CD4-positive, CD25-positive, alpha-beta regulatory T cell (primary cell): ENCODE data around the gene NXN. TPM values are rescaled to one million over a fixed set of nuclear protein-coding genes. Genes with fewer than 3 reads are reported as not detected.
A peak's percentile ranks its signal among the peaks of the same experiment; 100 is the strongest.
"Not testable (repeated sequence)": the region's sequence is repeated elsewhere in the genome, so short reads cannot be mapped to it uniquely, and the experiment has no call there.

Experiments used
- ATAC-seq, 2 donors: fragments of 150-1000 bp; cut with Tn5 transposase; one replicate each; pipeline ENCODE4 v1.10.0; 2021; ENCODE audit warnings: low read depth in 2 of 2, moderate number of reproducible peaks in 2 of 2, moderate library complexity in 1 of 2
- DNase-seq, 3 donors: peaks; one replicate each; pipeline versions ENCODE4 v3.0.0 to v3.0.0-alpha.2; 2012 to 2022; ENCODE audit warnings: mixed read lengths in 1 of 3
- H3K27ac ChIP-seq: one replicate; pipeline ENCODE4 v1.7.0; 2013; ENCODE audit warnings: mild to moderate bottlenecking, low read length; ENCODE audit not compliant: insufficient read depth, poor library complexity, severe bottlenecking
- H3K27me3 ChIP-seq: one replicate; pipeline ENCODE4 v1.7.0; 2013; ENCODE audit warnings: low read length; ENCODE audit not compliant: control insufficient read depth, insufficient read depth
- H3K36me3 ChIP-seq: one replicate; pipeline ENCODE4 v1.7.0; 2013; ENCODE audit warnings: mild to moderate bottlenecking, low read length, moderate library complexity; ENCODE audit not compliant: control insufficient read depth, insufficient read depth
- H3K4me1 ChIP-seq: 2 replicates; pipeline ENCODE4 v1.7.0; 2013; ENCODE audit warnings: mild to moderate bottlenecking, low read length; ENCODE audit not compliant: insufficient read depth, control insufficient read depth, poor library complexity, severe bottlenecking
- H3K4me3 ChIP-seq: one replicate; pipeline ENCODE4 v1.7.0; 2013; ENCODE audit warnings: low read depth, mild to moderate bottlenecking, low read length, moderate library complexity
- H3K9me3 ChIP-seq, 2 experiments: 1 replicate in 1 of 2; 2 replicates in 1 of 2; pipeline ENCODE4 v1.7.0; 2013; ENCODE audit warnings: low read length in 2 of 2, mild to moderate bottlenecking in 1 of 2, moderate library complexity in 1 of 2; ENCODE audit not compliant: control insufficient read depth in 2 of 2
- H3K27ac Mint-ChIP-seq, 3 donors: one replicate each; pipeline ENCODE4 v1.8.0; 2020 to 2022; ENCODE audit warnings: mild to moderate bottlenecking in 3 of 3, mixed read lengths in 3 of 3, moderate library complexity in 2 of 3
- H3K27me3 Mint-ChIP-seq: one replicate; pipeline ENCODE4 v1.8.0; 2022; ENCODE audit warnings: mild to moderate bottlenecking, mixed read lengths
- H3K36me3 Mint-ChIP-seq: one replicate; pipeline ENCODE4 v1.8.0; 2020; ENCODE audit warnings: mixed read lengths
- H3K4me1 Mint-ChIP-seq, 4 donors: one replicate each; pipeline ENCODE4 v1.8.0; 2020 to 2022; ENCODE audit warnings: mixed read lengths in 4 of 4, mild to moderate bottlenecking in 1 of 4
- H3K4me3 Mint-ChIP-seq, 4 donors: one replicate each; pipeline ENCODE4 v1.8.0; 2020 to 2022; ENCODE audit warnings: mild to moderate bottlenecking in 4 of 4, mixed read lengths in 4 of 4, moderate library complexity in 3 of 4
- H3K9me3 Mint-ChIP-seq, 7 donors: one replicate each; pipeline ENCODE4 v1.8.0; 2020 to 2022; ENCODE audit warnings: mixed read lengths in 7 of 7, mild to moderate bottlenecking in 3 of 7, moderate library complexity in 2 of 7
- polyA plus RNA-seq, 4 donors: library from polyadenylated mRNA; unstranded; fragments of 300-500 nt; fragmentation: Illumina TruSeq; gene quantifications; one replicate each; pipeline ENCODE4 v1.2.3, GENCODE V29; 2021
- total RNA-seq: library from RNA; stranded (reverse); gene quantifications from one replicate; pipeline ENCODE4 v1.2.3, GENCODE V29; 2022

The NXN gene
- total and polyA plus RNA-seq, 5 donors from 2014 or later, result 0.44 to 0.89 (median 0.65) TPM

GRCh38 chr17:789931-790873 lies 189.4 kb downstream of the NXN start:
- DNase-seq, H3K4me1 ChIP-seq, H3K4me1 Mint-ChIP-seq, H3K27me3 Mint-ChIP-seq, H3K4me3 ChIP-seq, H3K9me3 ChIP-seq, H3K27me3 ChIP-seq, H3K4me3 Mint-ChIP-seq, H3K27ac ChIP-seq, H3K9me3 Mint-ChIP-seq, ATAC-seq: not testable (repeated sequence)
- H3K36me3 Mint-ChIP-seq, result peaks cover 41% of the 10 kb centered on the region
- H3K27ac Mint-ChIP-seq, result peak overlapping the region in 1 of 3 donors; percentile 14
- peaks cover 60% of the 10 kb centered on the region for H3K36me3 ChIP-seq

- Mint-ChIP-seq H3K27ac (no peak overlapping the region), H3K4me1 (peaks cover 0 to 7% (median 1%) of the 10 kb centered on the region in 4 donors), H3K9me3 (no peaks in the 10 kb centered on the region), H3K27me3 (no peaks in the 10 kb centered on the region), H3K36me3 (peaks cover 41% of the 10 kb centered on the region), H3K4me3 (no peak overlapping the region)
- H3K36me3 ChIP-seq, result peaks cover 64% of the 10 kb centered on the region
- DNase-seq (no peak), ATAC-seq (no peak)
- H3K9me3 ChIP-seq, result no peaks in the 10 kb centered on the region
- H3K4me1 ChIP-seq, result peaks cover 2% of the 10 kb centered on the region
- H3K27me3 ChIP-seq, result no peaks in the 10 kb centered on the region
- no peak overlapping the region for H3K4me3 ChIP-seq
- no peak overlapping the region for H3K27ac ChIP-seq
These were observed 190.3 kb downstream of the NXN start for GRCh38 chr17:789160-789840.

GRCh38 chr17:788551-788950 lies 191.0 kb downstream of the NXN start:
- Histone ChIP-seq H3K27ac (no peak overlapping the region), H3K36me3 (peaks cover 64% of the 10 kb centered on the region), H3K9me3 (no peaks in the 10 kb centered on the region), H3K4me3 (no peak overlapping the region), H3K27me3 (no peaks in the 10 kb centered on the region), H3K4me1 (peaks cover 2% of the 10 kb centered on the region)
- H3K4me3 Mint-ChIP-seq, result no peak overlapping the region
- no peak overlapping the region for H3K27ac Mint-ChIP-seq
- DNase-seq (no peak), ATAC-seq (no peak)
- H3K9me3 Mint-ChIP-seq, result no peaks in the 10 kb centered on the region
- H3K27me3 Mint-ChIP-seq, result no peaks in the 10 kb centered on the region
- H3K4me1 Mint-ChIP-seq, result peaks cover 5 to 12% (median 6%) of the 10 kb centered on the region in 4 donors
- H3K36me3 Mint-ChIP-seq, result peaks cover 38% of the 10 kb centered on the region

GRCh38 chr17:787641-788221 lies 191.8 kb downstream of the NXN start:
- peaks cover 5 to 21% (median 7%) of the 10 kb centered on the region in 4 donors for H3K4me1 Mint-ChIP-seq
- peaks cover 37% of the 10 kb centered on the region for H3K36me3 Mint-ChIP-seq
- H3K27me3 Mint-ChIP-seq, result no peaks in the 10 kb centered on the region
- H3K27ac Mint-ChIP-seq, result no peak overlapping the region
- H3K4me3 Mint-ChIP-seq, result no peak overlapping the region
- Histone ChIP-seq H3K4me1 (peaks cover 9% of the 10 kb centered on the region), H3K27me3 (no peaks in the 10 kb centered on the region), H3K4me3 (no peak overlapping the region), H3K9me3 (no peaks in the 10 kb centered on the region), H3K36me3 (peaks cover 63% of the 10 kb centered on the region), H3K27ac (no peak overlapping the region)
- DNase-seq (no peak), ATAC-seq (no peak)
- H3K9me3 Mint-ChIP-seq, result no peaks in the 10 kb centered on the region

GRCh38 chr17:785901-786300 lies 193.7 kb downstream of the NXN start:
- Mint-ChIP-seq H3K36me3 (peaks cover 23% of the 10 kb centered on the region), H3K4me1 (peaks cover 9 to 36% (median 18%) of the 10 kb centered on the region in 4 donors)
- Histone ChIP-seq H3K36me3 (peaks cover 45% of the 10 kb centered on the region), H3K4me1 (peaks cover 22% of the 10 kb centered on the region)
- not testable (repeated sequence) for H3K27me3 Mint-ChIP-seq, H3K9me3 Mint-ChIP-seq, H3K27ac ChIP-seq, DNase-seq, H3K9me3 ChIP-seq, H3K27ac Mint-ChIP-seq, H3K4me3 ChIP-seq, H3K4me3 Mint-ChIP-seq, ATAC-seq, H3K27me3 ChIP-seq

- peaks cover 26% of the 10 kb centered on the region for H3K4me1 ChIP-seq
- Mint-ChIP-seq H3K27ac (peak overlapping the region in 2 of 3 donors; percentile 27 to 59), H3K4me1 (peaks cover 9 to 43% (median 23%) of the 10 kb centered on the region in 4 donors), H3K9me3 (no peaks in the 10 kb centered on the region), H3K36me3 (peaks cover 10% of the 10 kb centered on the region), H3K27me3 (peaks cover 9% of the 10 kb centered on the region), H3K4me3 (peak overlapping the region; percentile 63 to 100 (median 99))
- H3K27ac ChIP-seq, result no peak overlapping the region
- peak overlapping the region; percentile 4 for H3K4me3 ChIP-seq
- no peaks in the 10 kb centered on the region for H3K9me3 ChIP-seq
- H3K27me3 ChIP-seq, result no peaks in the 10 kb centered on the region
- H3K36me3 ChIP-seq, result peaks cover 32% of the 10 kb centered on the region
- no peak for ATAC-seq
- no peak for DNase-seq
These were observed 195.4 kb downstream of the NXN start for GRCh38 chr17:784143-784542.

- Histone ChIP-seq H3K9me3 (no peaks in the 10 kb centered on the region), H3K4me1 (peaks cover 26% of the 10 kb centered on the region), H3K27me3 (no peaks in the 10 kb centered on the region), H3K36me3 (peaks cover 29% of the 10 kb centered on the region), H3K27ac (peak within 1 kb of the TSS; percentile 96), H3K4me3 (peak within 1 kb of the TSS; percentile 98)
- Mint-ChIP-seq H3K4me1 (peaks cover 9 to 48% (median 25%) of the 10 kb centered on the region in 4 donors), H3K27me3 (peaks cover 9% of the 10 kb centered on the region), H3K4me3 (peak within 1 kb of the TSS; percentile 98 to 100 (median 99)), H3K27ac (peak within 1 kb of the TSS; percentile 97 to 99 (median 97)), H3K36me3 (peaks cover 3% of the 10 kb centered on the region), H3K9me3 (no peaks in the 10 kb centered on the region)
- ATAC-seq, result peak; percentile 94 to 95
- DNase-seq, result peak; percentile 93 to 97 (median 94)
These were observed 197.5 kb downstream of the NXN start, which contains the start of the genes GLOD4 and MRM3 for GRCh38 chr17:781805-782731. Gene GLOD4 (minus strand): TSS chr17:782280. CDS start chr17:782255, 25 bp downstream. Gene MRM3 (plus strand): TSS chr17:782353. CDS start chr17:782379, 26 bp downstream.
